Urothelium cell line (cell line): ENCODE data around the gene TMEM109.

Experiments used
- DNase-seq: peaks from one replicate; pipeline ENCODE4 v3.0.0; 2011; ENCODE audit warnings: low spot score, mixed read lengths
- FAIRE-seq: peaks from 2 replicates; lab custom pipeline; 2011; peaks lifted over from hg19 to GRCh38; lab: Jason Lieb, UNC

TMEM109 gene

DNA sequence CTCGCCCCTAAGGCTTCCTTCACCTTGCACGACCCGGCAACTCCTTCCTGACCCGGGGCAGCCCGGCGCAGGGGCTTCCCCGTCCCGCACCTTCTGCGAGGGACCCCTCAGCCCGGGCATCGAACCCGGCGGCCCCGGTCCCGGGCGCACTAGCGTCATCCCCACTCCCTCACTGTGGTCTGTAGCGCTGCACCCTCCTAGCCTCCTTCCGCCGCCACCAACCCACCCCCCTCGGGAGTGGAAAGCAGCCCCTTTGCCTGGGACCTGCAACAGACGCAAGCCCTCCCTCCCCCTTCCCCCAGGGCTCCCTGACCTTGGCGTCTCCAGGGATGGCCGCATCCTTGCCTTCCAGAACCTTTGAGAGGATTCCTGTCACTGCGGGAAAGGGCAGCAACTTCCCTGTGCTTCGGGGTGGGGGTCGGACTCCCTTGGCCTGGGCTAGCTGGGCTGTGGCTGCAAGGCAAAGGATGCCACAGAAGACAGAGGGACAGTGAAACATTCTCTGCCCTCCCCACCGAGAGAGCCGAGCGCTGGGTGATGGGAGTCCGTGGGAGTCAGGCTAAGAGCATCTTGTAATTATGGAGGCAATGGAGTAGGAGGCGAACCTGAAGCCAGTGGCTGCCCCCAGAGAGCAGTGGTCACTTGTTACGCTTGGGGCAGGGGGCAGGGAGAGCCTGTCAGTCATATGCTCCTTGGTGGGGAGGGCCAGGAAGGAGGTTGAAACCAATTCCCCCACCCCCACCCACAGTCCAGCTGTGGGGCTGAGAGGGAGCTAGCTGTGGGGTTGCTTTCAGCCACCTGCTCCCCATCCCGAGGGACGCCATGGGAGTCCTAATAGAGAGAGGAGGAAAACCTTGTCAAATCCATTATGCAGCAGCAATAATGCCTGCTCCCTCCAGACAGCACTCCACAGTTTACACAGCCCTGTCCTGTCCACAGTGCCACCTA lies 11.2 kb downstream of the TMEM109 start:
- FAIRE-seq = no peak
- DNase-seq = peak; percentile 26

DNA sequence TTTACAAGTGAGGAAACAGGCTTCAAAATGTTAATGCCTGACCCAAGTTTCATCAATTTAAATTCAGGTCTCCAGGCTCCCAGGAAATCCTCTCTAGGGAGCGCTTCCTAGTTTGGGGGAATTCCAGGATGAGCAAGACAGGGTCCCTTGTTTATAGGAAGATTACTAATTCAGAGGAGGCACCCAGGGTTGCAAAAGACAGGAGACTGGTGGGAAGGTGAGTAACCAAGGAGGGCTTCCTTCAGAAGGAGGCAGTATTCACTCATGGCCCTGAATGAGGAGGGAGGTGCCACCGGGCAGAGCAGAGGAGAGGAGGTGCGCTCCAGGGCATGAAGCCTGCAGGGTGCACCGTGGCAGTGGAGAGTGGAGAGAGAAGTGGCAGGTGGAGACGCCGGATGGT lies 11.9 kb downstream of the TMEM109 start:
- DNase-seq (peak; percentile 16), FAIRE-seq (no peak)

DNA sequence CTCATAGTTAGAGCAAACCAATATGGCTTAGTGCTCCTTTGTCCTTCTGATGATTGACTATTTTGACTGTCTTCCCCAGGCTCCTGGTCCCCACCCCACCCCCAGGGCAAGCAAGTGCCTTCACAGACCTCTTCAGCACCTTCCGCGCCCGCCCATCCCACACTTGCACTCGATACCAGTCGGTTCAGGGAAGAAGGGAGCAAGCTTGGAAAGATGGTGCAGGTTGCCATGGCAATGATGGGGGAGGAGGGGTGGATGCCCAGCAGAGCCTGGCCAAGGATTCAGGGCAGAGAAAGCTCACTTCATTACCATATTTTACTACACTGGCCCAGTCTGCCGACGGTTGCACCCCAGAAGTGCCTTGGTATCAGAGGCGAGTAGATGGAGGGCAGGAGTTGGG lies 12.5 kb downstream of the TMEM109 start:
- no peak for FAIRE-seq
- DNase-seq = no peak

DNA sequence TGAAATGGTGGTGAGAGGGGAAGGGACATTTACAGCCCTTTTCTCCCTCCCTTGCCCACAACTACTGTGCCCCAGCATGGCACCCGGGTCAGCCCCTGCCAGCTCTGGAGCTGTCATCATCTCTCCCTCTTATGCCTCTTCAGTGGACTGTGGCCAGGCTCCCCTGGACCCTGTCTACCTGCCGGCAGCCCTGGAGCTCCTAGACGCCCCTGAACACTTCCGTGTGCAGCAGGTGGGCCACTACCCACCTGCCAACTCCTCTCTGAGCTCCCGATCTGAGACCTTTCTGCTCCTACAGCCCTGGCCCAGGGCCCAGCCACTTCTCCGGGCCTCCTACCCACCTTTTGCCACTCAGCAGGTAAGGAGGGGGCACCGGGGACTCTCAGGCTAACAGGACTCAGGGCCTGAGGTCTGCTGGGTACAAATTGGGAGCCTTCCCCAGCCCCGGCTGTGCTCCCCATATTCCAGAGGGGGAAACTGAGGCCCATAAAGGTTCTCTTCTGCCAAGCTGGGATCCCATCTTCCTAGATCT lies 13.2 kb downstream of the TMEM109 start:
- no peak for DNase-seq
- FAIRE-seq = no peak

DNA sequence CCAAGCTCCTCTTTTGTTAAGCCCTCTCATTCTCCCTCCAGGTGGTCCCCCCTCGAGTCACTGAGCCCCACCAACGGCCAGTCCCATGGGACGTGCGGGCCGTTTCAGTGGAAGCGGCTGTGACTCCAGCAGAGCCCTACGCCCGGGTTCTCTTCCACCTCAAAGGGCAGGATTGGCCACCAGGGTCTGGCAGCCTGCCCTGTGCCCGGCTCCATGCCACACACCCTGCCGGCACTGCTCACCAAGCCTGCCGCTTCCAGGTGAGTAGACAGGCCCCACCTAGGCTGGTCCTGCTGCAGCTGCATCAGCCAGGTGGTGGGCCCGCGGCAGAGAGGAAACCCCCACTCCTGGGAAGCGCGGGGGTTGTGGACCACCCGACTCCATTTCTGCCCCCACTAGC lies 13.6 kb downstream of the TMEM109 start:
- no peak for FAIRE-seq
- no peak for DNase-seq

DNA sequence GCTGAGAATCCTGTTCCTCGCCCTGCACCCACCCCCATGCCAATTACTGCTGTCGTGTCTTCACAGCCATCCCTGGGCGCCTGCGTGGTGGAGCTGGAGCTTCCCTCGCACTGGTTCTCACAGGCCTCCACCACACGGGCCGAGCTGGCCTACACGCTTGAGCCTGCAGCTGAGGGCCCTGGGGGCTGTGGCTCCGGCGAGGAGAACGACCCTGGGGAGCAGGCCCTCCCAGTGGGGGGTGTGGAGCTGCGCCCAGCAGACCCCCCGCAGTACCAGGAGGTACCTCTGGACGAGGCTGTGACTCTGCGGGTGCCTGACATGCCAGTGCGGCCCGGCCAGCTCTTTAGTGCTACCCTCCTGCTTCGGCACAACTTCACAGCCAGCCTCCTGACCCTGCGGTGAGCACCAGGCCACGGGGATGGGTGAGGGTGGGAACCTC lies 14.6 kb downstream of the TMEM109 start:
- FAIRE-seq = no peak
- DNase-seq = no peak

DNA sequence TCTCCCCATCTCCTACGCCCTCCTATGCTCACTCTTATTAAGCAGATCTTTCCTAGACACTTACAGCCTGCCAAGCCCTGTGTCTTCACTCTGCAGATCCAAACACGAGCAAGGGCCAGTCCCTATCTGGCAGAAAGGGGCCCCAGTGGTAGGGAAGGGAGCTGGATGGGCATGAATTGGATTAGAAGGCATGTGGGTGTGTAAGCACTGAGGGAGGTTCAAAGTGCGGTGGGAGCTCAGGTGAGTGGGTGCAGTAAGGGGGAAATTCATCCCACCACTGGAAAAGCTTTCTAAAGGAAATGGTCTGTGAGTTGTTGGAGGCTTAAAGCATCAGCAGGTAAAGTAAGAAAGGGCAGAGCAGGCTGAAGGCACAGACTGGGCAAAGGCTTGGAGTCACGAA lies 15.8 kb downstream of the TMEM109 start:
- no peak for DNase-seq
- no peak for FAIRE-seq

DNA sequence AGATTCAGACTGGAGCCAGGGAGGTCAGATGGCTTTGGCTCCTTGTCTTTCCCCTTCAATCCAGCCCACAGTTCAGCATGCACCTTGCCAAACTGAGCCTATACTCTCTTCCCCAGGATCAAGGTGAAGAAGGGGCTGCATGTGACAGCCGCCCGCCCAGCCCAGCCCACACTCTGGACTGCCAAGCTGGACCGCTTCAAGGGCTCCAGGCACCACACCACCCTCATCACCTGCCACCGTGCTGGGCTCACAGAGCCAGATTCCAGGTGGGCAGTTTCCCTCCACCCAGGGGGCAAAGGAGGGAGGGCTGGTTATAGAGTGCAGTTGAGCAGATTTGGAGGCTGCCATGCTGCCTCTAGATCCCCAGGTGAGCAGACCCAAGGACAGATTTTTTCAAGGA lies 16.4 kb downstream of the TMEM109 start:
- DNase-seq = no peak
- FAIRE-seq = no peak

DNA sequence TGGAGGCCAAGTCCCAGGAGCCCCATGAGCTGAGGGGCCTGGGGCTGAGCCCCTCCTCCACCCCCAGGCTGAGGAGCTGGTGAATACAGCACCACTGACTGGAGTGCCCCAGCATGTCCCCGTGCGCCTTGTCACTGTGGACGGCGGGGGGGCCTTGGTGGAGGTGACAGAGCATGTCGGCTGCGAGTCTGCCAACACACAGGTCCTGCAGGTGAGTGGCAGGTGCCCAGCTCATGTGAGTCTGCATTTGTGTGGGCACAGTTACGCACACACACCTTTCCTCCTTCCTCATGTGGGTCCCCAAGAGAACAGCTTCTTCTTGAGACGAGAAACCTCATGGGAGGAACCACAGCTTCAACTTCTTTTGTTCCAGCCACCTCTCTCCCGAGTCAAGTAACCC lies 18.0 kb downstream of the TMEM109 start:
- DNase-seq (no peak), FAIRE-seq (no peak)

DNA sequence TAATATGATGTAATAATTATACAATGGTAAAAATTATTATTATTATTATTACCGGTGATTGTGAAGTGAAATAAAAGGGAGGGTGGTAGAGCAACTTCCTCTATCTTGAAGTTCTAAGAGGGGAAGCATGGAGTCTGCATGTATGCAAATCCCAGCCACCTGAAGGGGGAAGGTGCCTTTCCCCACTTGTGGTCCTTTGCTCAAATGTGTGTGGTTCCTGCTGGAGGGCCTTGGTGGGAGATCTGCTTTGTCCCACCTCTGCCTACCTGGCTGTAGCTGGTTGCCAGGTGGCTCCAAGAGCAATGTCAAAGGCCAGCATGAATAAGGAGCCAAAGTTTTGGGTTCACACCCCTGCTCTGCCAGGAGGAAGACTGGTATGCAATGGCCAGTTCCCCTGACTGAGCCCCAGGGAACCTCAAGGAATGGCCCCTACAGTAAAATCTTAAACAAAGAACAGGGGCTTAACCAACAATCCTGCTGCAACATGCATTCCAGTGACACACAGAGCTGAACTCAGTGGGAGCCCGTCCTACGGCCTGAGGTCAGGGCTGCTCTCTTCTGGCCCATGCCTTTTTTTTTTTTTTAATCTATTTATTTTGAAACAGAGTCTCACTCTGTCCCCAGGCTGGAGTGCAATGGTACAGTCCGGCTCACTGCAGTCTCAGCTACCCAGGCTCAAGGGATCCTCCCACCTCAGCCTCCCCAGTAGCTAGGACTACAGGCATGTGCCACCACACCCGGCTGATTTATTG lies 18.8 kb downstream of the TMEM109 start:
- FAIRE-seq (no peak), DNase-seq (no peak)

DNA sequence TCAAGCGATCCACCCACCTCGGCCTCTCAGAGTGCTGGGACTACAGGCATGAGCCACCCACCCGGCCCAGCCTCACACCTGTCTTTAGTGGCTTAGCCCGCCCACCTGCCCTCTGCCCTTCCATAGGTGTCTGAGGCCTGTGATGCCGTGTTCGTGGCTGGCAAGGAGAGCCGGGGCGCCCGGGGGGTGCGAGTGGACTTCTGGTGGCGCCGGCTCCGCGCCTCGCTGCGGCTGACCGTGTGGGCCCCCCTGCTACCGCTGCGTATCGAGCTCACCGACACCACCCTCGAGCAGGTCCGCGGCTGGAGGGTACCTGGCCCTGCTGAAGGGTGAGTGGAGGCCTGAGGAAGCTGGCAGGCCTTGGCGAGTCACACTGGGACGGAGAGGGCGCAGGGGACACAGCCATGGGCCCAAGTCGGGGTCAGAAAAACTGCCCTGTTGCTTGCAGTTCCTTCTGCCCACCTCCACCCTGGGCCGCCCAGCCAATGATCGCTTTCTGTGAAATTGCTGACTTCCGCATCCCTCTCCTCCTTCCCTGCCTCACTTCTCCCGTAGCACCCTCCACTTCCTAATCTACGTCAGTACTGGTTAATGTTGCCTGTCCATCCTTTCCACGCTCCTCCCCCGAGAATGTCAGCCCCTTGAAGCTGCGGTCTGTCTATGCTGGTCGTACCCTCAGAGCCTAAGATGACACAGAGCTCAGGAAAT lies 19.6 kb downstream of the TMEM109 start:
- DNase-seq (no peak), FAIRE-seq (no peak)

DNA sequence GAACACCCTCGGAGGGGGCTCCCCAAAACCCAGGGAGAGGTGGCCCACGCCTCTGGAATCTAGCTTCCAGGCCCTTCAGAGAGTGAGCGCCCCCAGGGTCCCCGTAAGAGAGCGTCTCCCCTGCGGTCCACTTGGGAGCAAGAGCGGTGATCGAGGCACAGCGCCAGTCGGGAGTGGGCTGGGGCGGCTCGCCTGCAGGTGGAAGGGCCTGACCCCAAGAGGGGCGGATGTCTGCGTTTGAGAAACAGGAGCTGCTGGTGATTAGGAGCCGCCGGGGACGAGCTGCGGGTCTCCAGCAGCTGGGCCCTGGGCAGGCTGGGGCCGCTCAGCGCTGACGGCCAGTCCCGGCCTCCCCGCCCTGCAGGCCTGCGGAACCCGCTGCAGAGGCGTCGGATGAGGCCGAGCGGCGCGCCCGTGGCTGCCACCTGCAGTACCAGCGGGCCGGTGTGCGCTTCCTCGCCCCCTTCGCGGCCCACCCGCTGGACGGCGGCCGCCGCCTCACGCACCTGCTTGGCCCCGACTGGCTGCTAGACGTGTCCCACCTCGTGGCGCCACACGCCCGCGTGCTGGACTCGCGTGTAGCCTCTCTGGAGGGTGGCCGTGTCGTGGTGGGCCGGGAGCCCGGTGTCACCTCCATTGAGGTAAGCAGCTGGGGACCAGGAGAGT lies 20.3 kb downstream of the TMEM109 start:
- FAIRE-seq = no peak
- no peak for DNase-seq

DNA sequence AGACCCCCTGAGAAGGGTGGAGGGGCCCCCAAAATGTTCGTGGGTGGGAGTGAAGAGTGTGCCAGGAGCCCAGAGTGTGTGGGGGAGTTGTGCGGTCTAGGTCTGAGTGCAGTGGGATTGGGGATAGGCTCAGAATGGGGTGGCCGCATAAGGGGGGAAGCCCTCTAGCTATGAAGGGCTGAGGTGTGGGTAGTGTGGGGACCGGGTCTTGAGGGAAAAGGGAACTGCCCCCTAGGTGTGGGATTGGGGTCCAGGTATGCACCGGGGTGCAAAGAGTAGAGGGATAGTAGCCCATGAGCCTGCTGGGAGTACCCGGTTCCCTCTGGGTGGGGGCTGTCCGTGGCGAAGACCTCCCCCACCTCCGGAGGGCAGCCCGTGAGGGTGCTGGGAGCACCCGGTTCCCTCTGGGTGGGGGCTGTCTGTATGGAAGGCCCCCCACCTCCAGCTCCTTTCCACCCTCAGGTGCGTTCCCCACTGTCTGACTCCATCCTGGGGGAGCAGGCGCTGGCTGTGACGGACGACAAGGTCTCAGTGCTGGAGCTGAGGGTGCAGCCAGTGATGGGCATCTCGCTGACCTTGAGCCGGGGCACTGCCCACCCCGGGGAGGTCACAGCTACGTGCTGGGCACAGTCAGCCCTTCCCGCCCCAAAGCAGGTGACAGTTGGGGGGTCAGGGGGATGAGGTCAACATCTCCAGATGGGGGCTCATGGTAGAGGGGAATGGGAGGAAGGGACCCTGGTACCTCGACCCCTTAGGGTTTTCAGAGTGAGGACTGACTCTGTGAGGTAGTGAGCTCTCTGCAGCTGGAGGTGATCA lies 21.0 kb downstream of the TMEM109 start:
- FAIRE-seq (no peak), DNase-seq (no peak)

DNA sequence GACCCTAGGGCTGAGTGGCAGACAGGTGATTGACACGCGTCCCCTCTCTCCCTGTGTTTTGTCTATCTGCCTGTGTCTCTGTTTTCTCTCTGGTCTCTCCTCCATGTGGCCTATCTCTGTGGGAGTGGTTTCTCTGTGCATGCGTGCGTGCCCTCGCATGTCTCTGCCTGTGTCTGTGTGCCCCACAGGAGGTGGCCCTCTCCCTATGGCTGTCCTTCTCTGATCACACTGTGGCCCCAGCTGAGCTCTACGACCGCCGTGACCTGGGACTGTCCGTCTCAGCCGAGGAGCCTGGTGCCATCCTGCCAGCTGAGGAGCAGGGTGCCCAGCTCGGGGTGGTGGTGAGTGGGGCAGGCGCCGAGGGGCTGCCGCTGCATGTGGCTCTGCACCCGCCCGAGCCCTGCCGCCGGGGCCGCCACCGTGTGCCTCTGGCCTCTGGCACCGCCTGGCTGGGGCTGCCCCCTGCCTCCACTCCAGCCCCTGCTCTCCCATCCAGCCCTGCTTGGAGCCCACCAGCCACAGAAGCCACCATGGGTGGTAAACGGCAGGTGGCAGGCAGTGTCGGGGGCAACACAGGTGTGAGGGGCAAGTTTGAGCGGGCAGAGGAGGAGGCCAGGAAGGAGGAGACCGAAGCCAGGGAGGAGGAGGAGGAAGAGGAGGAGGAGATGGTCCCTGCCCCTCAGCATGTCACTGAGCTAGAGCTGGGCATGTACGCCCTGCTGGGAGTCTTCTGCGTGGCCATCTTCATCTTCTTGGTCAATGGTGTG lies 21.9 kb downstream of the TMEM109 start:
- no peak for FAIRE-seq
- DNase-seq = no peak

DNA sequence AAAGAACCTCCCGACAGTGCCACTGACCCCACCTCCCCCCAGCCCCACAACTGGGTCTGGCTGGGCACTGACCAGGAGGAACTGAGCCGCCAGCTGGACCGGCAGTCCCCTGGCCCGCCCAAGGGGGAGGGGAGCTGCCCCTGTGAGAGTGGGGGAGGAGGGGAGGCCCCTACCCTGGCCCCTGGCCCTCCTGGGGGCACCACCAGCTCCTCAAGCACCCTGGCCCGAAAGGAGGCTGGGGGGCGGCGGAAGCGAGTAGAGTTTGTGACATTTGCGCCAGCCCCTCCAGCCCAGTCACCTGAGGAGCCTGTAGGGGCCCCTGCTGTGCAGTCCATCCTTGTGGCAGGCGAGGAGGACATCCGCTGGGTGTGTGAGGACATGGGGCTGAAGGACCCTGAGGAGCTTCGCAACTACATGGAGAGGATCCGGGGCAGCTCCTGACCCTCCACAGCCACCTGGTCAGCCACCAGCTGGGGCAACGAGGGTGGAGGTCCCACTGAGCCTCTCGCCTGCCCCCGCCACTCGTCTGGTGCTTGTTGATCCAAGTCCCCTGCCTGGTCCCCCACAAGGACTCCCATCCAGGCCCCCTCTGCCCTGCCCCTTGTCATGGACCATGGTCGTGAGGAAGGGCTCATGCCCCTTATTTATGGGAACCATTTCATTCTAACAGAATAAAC lies 22.6 kb downstream of the TMEM109 start:
- no peak for FAIRE-seq

DNA sequence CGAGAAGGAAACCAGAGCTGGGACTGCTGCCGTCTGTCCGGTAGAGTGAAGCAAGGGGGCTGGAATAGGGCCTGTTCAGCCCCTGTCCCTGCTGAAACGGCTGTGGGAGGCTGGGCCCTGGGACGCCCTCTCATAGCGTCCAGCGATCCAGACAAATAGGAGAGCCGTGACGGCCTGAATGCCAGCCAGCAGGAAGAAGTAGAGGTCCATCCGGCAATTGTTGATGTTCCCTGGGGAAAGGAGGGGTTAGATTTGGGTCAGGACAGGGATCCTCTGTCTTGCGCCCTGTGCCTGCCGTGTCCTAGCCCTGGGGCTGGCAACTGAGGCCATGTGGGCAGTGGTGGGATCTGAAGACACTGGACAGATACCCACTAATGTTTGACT lies 23.2 kb downstream of the TMEM109 start:
- DNase-seq (no peak), FAIRE-seq (no peak)

More for the DNA sequence above, 22.6 kb downstream of the TMEM109 start:
- no peak for DNase-seq

DNA sequence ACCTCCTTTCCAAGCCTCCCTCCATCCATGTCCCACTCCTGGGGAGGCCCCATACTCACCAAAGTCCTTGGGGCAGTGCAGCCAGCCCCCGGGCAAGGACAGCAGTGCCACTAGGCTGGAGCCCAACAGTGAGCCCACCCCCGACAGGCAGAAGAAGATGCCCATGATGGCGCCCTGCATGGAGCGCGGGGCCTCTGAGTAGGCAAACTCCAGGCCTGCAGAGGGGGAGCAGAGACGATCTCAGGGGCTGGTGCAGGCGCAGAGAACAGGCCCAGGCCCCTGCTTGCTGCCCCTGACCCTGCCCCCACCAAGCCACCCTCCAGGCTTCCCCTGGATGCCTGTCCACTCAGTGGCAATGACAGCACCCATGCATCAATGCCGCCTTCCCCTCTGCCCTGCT lies 23.9 kb downstream of the TMEM109 start:
- no peak for DNase-seq
- no peak for FAIRE-seq

DNA sequence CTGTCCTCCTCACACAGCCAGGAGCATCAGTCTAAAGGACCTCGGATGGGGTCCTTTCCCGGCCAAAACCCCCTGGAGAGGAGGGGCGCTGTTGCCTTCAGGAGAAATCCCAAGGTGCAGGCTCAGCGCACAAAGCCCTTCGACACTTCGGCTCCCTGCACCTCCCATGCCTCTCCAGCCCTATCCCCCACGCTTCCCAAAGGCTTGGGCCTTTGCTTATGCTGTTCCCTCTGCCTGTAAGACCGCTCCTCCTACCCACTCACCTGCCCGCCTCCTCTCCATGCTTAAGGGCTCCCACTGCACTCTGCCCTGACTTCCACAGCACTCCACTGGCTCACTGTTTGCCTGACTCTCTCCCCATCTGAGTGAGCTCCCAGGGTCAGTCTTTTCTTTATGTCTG lies 24.5 kb downstream of the TMEM109 start:
- no peak for FAIRE-seq
- no peak for DNase-seq
